Nephron (organoid): ENCODE results near the gene MPO.
A peak's percentile ranks its signal among the peaks of the same experiment; 100 is the strongest.

Experiments used
- H3K27ac Mint-ChIP-seq, 3 experiments: 2 replicates each; pipeline ENCODE4 v1.8.0; 2020; ENCODE audit warnings: mixed read lengths in 3 of 3, mild to moderate bottlenecking in 2 of 3, moderate library complexity in 1 of 3
- H3K27me3 Mint-ChIP-seq: 2 replicates; pipeline ENCODE4 v1.8.0; 2021; ENCODE audit warnings: low read depth, mild to moderate bottlenecking, moderate library complexity, mixed read lengths
- H3K36me3 Mint-ChIP-seq: 2 replicates; pipeline ENCODE4 v1.8.0; 2020; ENCODE audit warnings: low read depth, mixed read lengths
- H3K4me1 Mint-ChIP-seq: 2 replicates; pipeline ENCODE4 v1.8.0; 2020; ENCODE audit warnings: mixed read lengths
- H3K4me3 Mint-ChIP-seq, 3 experiments: 2 replicates each; pipeline ENCODE4 v1.8.0; 2020; ENCODE audit warnings: mild to moderate bottlenecking in 3 of 3, mixed read lengths in 3 of 3, moderate library complexity in 2 of 3
- H3K9me3 Mint-ChIP-seq: 2 replicates; pipeline ENCODE4 v1.8.0; 2020; ENCODE audit warnings: mixed read lengths
- TF ChIP-seq, protein P1 (sequence below), 3 experiments: fragments of 200-600 bp; sonication (generic); IDR thresholded peaks; one replicate each; pipeline ENCODE4 v1.5.0; 2021; ENCODE audit warnings: antibody characterized with exemption in 3 of 3; ENCODE audit not compliant: unreplicated experiment in 3 of 3

The MPO gene

DNA sequence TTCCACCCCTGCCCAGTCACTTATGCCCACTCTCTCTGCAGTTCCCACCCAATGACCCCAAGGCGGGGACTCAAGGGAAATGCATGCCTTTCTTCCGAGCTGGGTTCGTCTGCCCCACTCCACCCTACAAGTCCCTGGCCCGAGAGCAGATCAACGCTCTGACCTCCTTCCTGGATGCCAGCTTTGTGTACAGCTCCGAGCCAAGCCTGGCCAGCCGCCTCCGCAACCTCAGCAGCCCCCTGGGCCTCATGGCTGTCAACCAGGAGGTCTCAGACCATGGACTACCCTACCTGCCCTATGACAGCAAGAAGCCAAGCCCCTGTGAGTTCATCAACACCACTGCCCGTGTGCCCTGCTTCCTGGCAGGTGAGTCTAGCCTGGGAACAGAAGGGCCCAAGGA is 28.6 kb downstream of the MPO start:
- H3K4me3 Mint-ChIP-seq, result no peak overlapping the region
- TF ChIP-seq, protein P1, sequence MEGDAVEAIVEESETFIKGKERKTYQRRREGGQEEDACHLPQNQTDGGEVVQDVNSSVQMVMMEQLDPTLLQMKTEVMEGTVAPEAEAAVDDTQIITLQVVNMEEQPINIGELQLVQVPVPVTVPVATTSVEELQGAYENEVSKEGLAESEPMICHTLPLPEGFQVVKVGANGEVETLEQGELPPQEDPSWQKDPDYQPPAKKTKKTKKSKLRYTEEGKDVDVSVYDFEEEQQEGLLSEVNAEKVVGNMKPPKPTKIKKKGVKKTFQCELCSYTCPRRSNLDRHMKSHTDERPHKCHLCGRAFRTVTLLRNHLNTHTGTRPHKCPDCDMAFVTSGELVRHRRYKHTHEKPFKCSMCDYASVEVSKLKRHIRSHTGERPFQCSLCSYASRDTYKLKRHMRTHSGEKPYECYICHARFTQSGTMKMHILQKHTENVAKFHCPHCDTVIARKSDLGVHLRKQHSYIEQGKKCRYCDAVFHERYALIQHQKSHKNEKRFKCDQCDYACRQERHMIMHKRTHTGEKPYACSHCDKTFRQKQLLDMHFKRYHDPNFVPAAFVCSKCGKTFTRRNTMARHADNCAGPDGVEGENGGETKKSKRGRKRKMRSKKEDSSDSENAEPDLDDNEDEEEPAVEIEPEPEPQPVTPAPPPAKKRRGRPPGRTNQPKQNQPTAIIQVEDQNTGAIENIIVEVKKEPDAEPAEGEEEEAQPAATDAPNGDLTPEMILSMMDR (IDR thresholded peaks at IDR 0.05; ENCODE audit: unreplicated experiment in 3 of 3), result no peak
- H3K27me3 Mint-ChIP-seq, result peaks cover 91% of the 10 kb centered on the region
- no peak overlapping the region for H3K27ac Mint-ChIP-seq
- peaks cover 5% of the 10 kb centered on the region for H3K4me1 Mint-ChIP-seq
- no peaks in the 10 kb centered on the region for H3K9me3 Mint-ChIP-seq
- H3K36me3 Mint-ChIP-seq, result no peaks in the 10 kb centered on the region

- Mint-ChIP-seq H3K9me3 (no peaks in the 10 kb centered on the region), H3K4me1 (peaks cover 5% of the 10 kb centered on the region), H3K36me3 (no peaks in the 10 kb centered on the region)
These were observed 30.3 kb downstream of the MPO start for GRCh38 chr17:58250344-58251011.

GRCh38 chr17:58249270-58250133 is 31.2 kb downstream of the MPO start:
- Mint-ChIP-seq H3K4me3 (peak overlapping the region; percentile 58 to 77 (median 69)), H3K27me3 (peaks cover 94% of the 10 kb centered on the region), H3K27ac (no peak overlapping the region), H3K36me3 (no peaks in the 10 kb centered on the region), H3K4me1 (peaks cover 5% of the 10 kb centered on the region), H3K9me3 (no peaks in the 10 kb centered on the region)
- TF ChIP-seq, protein P1 (IDR thresholded peaks at IDR 0.05; ENCODE audit: unreplicated experiment in 3 of 3), result peak; percentile 95 to 99 (median 97)

More at GRCh38 chr17:58250344-58251011, 30.3 kb downstream of the MPO start:
- Mint-ChIP-seq H3K27ac (no peak overlapping the region), H3K4me3 (peak overlapping the region; percentile 58 to 69 (median 66)), H3K27me3 (peaks cover 93% of the 10 kb centered on the region)
- TF ChIP-seq, protein P1 (IDR thresholded peaks at IDR 0.05; ENCODE audit: unreplicated experiment in 3 of 3), result no peak

- H3K27ac Mint-ChIP-seq, result no peak overlapping the region
- peaks cover 5% of the 10 kb centered on the region for H3K4me1 Mint-ChIP-seq
- peaks cover 95% of the 10 kb centered on the region for H3K27me3 Mint-ChIP-seq
- no peaks in the 10 kb centered on the region for H3K36me3 Mint-ChIP-seq
- TF ChIP-seq, protein P1 (IDR thresholded peaks at IDR 0.05; ENCODE audit: unreplicated experiment in 3 of 3), result no peak
- H3K4me3 Mint-ChIP-seq, result peak overlapping the region in 1 of 3 experiments; percentile 77
- no peaks in the 10 kb centered on the region for H3K9me3 Mint-ChIP-seq
These were observed 31.8 kb downstream of the MPO start for GRCh38 chr17:58248955-58249269.

GRCh38 chr17:58247511-58248363 is 33.0 kb downstream of the MPO start:
- TF ChIP-seq, protein P1 (IDR thresholded peaks at IDR 0.05; ENCODE audit: unreplicated experiment in 3 of 3), result no peak
- H3K4me1 Mint-ChIP-seq, result peaks cover 5% of the 10 kb centered on the region
- H3K36me3 Mint-ChIP-seq, result no peaks in the 10 kb centered on the region
- H3K27me3 Mint-ChIP-seq, result peaks cover 95% of the 10 kb centered on the region
- H3K9me3 Mint-ChIP-seq, result no peaks in the 10 kb centered on the region
- H3K4me3 Mint-ChIP-seq, result no peak overlapping the region
- H3K27ac Mint-ChIP-seq, result no peak overlapping the region
